Hair follicular keratinocyte (primary cell): ENCODE data around the gene NPB. TPM values are rescaled to one million over a fixed set of nuclear protein-coding genes. Genes with fewer than 3 reads are reported as not detected.

ENCODE experiments used
- total RNA-seq: library from RNA; depleted of rRNA; stranded (reverse); fragments of >200 nt; gene quantifications from 2 replicates; pipeline ENCODE4 v1.2.3, GENCODE V29; 2015

Gene NPB
- total RNA-seq: 3.4 and 3.6 TPM in 2 replicates

DNA sequence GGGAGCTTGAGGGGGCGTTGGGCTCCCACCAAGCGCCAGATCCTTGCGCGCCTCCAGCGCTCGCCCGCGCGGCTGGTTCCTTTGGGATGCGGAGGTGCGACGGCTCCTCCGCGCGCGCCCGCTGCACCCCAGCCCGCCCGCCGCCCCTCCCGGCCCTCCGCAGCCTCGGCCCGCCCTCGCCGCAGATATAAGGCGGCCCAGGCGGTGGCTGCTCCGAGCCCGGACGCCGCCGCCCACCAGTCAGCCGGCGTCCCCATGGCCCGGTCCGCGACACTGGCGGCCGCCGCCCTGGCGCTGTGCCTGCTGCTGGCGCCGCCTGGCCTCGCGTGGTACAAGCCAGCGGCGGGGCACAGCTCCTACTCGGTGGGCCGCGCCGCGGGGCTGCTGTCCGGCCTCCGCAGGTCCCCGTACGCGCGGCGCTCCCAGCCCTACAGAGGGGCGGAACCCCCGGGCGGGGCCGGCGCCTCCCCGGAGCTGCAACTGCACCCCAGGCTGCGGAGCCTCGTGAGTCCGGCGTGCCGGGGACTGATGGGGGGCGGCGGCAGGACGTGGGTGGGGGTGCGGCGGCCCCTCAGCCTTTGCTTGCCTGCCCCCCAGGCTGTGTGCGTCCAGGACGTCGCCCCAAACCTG lies at the start of gene NPB:
Gene NPB, plus strand, starts transcription at position 216 of the 630 bp plus-strand sequence. Its CDS starts 40 bp downstream, at position 256.

DNA sequence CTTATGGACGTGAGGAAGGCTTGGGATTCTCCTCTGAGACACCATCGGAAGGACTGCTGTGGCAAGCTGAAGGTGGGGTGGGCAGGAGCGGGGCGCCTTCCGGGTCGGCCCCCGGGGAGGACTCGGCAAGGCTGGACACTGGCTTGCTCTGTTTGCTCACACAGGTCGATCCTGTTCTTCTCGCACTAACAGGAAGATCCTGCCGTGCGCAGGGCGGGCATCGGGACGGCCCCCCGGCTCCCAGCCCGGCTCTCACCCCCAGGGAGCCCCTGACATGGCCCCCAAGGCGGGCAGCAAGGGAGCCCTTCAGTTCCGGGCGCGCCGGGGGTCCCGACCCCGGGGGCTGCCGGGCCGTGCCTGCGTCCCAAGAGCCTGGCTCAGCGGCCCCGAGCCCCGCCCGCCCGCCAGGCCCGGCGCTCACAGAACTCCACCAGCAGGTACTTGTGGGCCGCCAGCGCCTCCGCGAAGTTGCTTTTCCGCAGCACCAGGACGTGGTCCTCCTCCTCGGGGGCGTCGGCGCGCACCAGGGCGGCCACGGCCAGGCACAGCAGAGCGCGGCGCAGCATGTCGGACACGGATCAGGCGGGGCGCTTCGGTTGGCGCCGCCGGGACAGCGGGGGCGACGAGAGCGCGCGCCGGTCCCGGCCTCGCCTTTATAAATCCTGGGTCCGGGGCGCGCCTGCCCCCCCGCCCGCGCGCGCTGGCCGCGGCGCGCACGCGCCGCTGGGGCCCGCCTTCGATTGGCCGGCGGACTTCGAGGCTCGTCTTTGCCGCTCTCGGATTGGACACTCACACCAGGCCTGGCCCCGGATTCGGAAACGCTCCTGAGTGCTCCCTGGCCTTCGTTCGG lies 41.9 kb upstream of the NPB start, which contains the start of gene P4HB:
Gene P4HB, minus strand, starts transcription at position 630 of the 850 bp plus-strand sequence. Its CDS starts 64 bp downstream, at position 566.

DNA sequence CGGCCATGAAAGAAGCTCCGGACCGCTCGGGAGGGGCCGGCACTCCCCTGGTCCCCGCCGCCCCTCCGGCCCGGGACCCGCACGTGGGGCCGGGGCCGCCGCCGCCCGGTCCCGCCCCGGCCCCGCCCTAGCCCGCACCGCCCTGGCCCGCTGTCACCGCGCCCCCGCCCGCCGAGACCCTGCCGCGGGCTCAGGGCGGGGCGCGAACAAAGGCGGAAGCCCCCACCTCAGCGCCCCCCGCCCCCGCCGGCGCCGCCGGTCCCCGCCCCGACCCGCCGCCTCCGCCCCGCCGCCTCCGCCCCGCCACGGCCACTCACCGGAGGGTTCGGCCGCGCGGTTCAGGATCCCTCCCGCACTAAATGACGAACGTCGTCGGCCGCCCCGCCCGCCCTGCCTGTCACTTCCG lies 31.1 kb upstream of the NPB start, which contains the start of gene ARHGDIA:
Gene ARHGDIA, minus strand, starts transcription at position 357 of the 406 bp plus-strand sequence. CDS start 1,407 bp downstream, outside the sequence.

DNA sequence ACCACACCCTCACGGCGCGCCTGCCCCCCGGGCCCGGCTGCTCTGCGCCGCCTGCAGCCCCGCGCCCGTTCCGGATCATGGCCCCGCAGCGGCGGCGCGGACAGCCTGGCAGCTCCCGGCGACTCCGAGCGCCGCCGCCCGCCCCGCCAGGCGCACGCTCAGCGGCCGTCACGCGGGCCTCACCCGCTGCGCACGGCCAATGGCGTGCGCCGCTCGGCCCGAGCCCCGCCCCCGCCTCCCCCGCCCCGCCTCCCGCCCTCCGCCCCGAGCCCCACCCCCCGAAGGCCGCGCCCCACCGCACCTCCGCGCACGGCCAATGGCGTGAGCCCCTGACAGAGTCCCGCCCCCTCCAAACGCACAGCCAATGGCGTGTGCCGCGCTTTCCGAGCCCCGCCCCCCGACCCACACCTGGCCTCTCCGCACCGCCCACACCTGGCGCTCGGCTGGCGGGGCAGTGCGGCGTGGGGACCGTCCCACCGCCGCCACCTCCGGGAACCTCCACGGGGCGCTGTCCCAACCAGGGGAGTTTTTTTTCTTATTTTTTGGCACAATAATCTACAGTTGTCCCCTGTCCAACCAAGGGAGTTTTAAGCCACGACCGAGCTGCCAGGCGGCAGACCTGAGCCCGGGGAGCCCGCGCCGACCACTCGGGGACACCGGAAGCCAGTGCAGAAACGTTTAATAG lies 9.4 kb downstream of the NPB start, which contains the start of gene PCYT2:
Gene PCYT2, minus strand, starts transcription at position 123 of the 685 bp plus-strand sequence. Its CDS starts 44 bp downstream, at position 79.

DNA sequence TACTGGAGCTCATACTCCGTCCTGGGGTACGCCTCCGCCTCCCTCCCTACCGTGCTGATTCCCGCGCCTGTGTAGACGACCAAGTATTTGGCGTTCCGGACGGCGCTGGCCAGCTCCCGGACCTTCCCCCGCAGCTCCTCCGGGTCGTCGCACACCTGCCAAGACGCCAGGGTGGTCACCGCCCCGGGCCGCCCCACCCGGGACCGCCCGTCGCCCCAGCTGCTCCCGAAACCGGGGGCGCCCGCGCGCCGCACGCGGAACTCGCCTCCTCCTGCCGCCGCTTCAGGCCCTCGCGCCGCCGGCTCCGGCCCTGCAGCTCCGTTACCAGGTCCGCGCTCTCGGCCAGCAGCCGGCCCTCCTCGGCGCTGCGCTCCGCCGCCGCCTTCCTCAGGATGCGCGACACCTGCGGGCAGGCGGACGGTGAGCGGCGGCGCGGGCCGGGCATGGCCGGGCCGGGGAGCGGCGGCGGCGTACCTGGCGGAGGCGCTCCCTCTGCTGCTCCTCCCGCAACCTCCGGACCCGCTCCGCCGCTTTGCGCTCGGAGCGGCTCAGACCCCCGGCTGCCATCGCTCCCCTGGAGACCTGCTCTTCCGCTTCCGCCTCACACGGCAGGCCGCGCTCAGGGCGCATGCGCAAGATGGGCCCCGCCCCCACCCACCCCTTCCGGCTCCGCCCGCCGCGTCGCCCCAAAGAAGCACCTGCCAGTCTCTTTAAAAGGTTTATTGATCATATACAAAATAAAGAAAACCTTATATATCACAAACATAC lies 15.7 kb downstream of the NPB start, which contains the start of gene SIRT7:
Gene SIRT7, minus strand, starts transcription at position 612 of the 768 bp plus-strand sequence. Its CDS starts 45 bp downstream, at position 567.

DNA sequence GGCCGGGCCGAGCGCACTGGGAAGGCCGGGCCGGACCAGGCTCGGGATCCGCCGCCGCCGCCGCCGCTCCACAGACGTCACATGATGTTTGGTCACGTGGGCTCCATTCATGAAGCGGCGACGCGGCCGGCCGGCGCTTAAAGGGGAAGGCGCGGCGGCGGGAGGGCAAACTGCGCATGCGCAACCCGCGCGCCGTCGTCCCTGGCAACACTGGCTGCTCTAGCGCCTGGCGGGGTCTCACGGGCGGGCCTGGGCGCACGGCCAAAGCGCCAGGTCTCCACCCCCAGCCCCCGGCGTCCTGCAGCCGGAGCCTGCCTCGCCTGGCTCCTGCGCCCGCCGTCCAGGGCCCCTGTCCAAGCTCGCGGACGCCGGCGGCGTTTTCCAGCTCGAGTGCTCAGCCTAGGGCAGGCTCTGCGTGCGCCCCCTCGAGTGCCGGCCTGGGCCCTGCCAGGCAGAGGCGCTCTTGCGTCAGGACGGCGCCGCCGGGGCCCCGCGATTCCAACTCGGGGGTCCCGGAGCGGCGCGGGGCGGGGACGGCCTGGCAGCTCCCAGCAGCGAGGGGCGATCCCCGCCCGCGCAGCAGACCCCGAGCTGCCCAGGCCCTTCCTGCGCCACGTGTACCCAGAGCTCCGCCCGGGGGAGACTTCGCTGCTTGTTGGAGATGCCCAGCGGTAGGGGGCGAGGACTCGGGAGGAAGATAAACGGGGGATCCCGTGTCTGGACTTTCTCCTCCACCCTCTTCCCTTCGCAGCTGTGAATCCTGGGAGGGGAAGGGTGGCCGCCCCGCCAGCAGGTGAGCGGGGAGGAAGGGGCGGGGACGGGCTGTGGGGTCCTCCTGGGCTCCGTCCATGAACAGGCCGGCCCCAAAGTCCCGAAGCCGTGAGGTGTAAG lies 25.9 kb downstream of the NPB start, which contains the start of gene MAFG:
Gene MAFG, minus strand, starts transcription at position 83 of the 891 bp plus-strand sequence. CDS start 4,550 bp downstream, outside the sequence.

DNA sequence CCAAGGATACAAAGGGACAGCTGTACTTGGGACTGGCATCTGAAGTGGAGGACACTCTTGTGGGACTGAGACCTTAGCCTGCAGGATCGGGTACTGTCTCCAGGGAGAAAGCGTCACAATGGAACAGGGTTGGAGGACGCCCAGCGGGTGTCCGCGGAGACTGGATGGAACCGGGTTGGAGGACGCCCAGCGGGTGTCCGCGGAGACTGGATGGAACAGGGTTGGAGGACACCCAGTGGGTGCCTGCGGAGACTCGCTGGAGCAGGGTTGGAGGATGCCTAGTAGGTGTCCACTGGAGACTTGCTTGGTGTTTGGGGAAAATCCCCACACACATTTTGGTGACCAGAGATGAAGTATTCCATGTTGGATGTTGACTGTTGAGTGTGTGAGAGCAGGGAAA lies 45.2 kb downstream of the NPB start, which contains the start of gene MYADML2:
Gene MYADML2, minus strand, starts transcription at position 45 of the 400 bp plus-strand sequence. CDS start 5,492 bp downstream, outside the sequence.

Other genes with a start within 250 kb of the NPB start
- gene PDE6G, start 245.7 kb upstream of the NPB start, total RNA-seq: not detected in 2 replicates
- gene OXLD1, start 235.6 kb upstream of the NPB start, total RNA-seq: 30.6 and 34.2 TPM in 2 replicates
- gene CCDC137, start 235.5 kb upstream of the NPB start, total RNA-seq: 11.0 and 18.8 TPM in 2 replicates
- gene ARL16, start 218.4 kb upstream of the NPB start, total RNA-seq: 23.4 and 29.4 TPM in 2 replicates
- 85.4 and 99.3 TPM in 2 replicates for gene HGS, start 218.2 kb upstream of the NPB start, total RNA-seq
- gene MRPL12, start 198.9 kb upstream of the NPB start, total RNA-seq: 82.5 and 175 TPM in 2 replicates
- 13.2 and 39.5 TPM in 2 replicates for gene SLC25A10, start 190.0 kb upstream of the NPB start, total RNA-seq
- gene GCGR, start 98.1 kb upstream of the NPB start, total RNA-seq: not detected in 2 replicates
- 54.0 and 72.8 TPM in 2 replicates for gene MCRIP1, start 68.9 kb upstream of the NPB start, total RNA-seq
- gene PPP1R27, start 67.2 kb upstream of the NPB start, total RNA-seq: not detected in 2 replicates
- 1,696 and 1,977 TPM in 2 replicates for gene P4HB, start 41.7 kb upstream of the NPB start, total RNA-seq
- gene ARHGDIA, start 30.9 kb upstream of the NPB start, total RNA-seq: 274 and 312 TPM in 2 replicates
- gene ALYREF, start 10.7 kb upstream of the NPB start, total RNA-seq: 109 and 236 TPM in 2 replicates
- gene ANAPC11, start 10.5 kb upstream of the NPB start, total RNA-seq: 256 and 274 TPM in 2 replicates
- 74.0 and 100 TPM in 2 replicates for gene PCYT2, start 9.2 kb downstream of the NPB start, total RNA-seq
- 14.7 and 22.4 TPM in 2 replicates for gene SIRT7, start 15.9 kb downstream of the NPB start, total RNA-seq
- gene MAFG, start 25.5 kb downstream of the NPB start, total RNA-seq: 10.7 and 15.5 TPM in 2 replicates
- 97.9 and 121 TPM in 2 replicates for gene PYCR1, start 35.1 kb downstream of the NPB start, total RNA-seq
- gene MYADML2, start 45.0 kb downstream of the NPB start, total RNA-seq: not detected in 2 replicates
- gene NOTUM, start 58.9 kb downstream of the NPB start, total RNA-seq: not detected in 2 replicates
- gene ASPSCR1, start 75.4 kb downstream of the NPB start, total RNA-seq: 10.5 and 11.1 TPM in 2 replicates
- gene CENPX, start 120.6 kb downstream of the NPB start, total RNA-seq: 69.0 and 245 TPM in 2 replicates
- gene LRRC45, start 121.1 kb downstream of the NPB start, total RNA-seq: 6.7 and 20.9 TPM in 2 replicates
- 46.6 and 47.7 TPM in 2 replicates for gene RAC3, start 129.4 kb downstream of the NPB start, total RNA-seq
- 118 and 135 TPM in 2 replicates for gene DCXR, start 135.5 kb downstream of the NPB start, total RNA-seq
- 46.4 and 50.3 TPM in 2 replicates for gene RFNG, start 149.6 kb downstream of the NPB start, total RNA-seq
- gene GPS1, start 149.7 kb downstream of the NPB start, total RNA-seq: 96.7 and 124 TPM in 2 replicates
- 68.9 and 80.2 TPM in 2 replicates for gene DUS1L, start 163.6 kb downstream of the NPB start, total RNA-seq
- gene FASN, start 196.0 kb downstream of the NPB start, total RNA-seq: 292 and 401 TPM in 2 replicates